C4-2B (cell line): ENCODE measurements around the gene DDX20.
"Not testable (repeated sequence)": the region's sequence is repeated elsewhere in the genome, so short reads cannot be mapped to it uniquely, and the experiment has no call there.

Experiments
- H3K27ac ChIP-seq: fragments of 450-650 bp; 2 replicates; pipeline ENCODE4 v1.5.1; 2017
- ZFX ChIP-seq: fragments of 450-650 bp; IDR thresholded peaks from 2 replicates; pipeline ENCODE4 v1.6.1; 2017
- TF ChIP-seq, protein P1 (sequence below): fragments of 450-650 bp; conservative IDR thresholded peaks from 2 replicates; pipeline ENCODE4 v1.5.1; 2017; ENCODE audit warnings: mild to moderate bottlenecking

DDX20 gene

DNA sequence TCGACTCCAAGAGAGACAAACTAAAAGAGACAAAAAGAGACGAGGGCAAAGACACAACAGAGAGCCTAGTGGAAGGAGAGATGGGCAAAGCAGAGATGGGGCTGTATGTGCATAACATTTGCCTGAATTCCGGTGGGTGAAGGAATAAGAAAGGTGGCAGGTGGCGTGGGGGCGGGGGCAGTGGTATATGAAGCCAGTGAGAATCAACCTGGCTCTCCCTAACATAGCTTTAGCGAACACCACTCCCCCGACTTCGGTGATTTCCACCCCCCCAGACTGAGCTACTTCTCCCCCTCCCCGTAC lies 17.6 kb upstream of the DDX20 start:
- H3K27ac ChIP-seq = peak overlapping the region; percentile 87
- no peak for TF ChIP-seq ZFX
- TF ChIP-seq, protein P1, sequence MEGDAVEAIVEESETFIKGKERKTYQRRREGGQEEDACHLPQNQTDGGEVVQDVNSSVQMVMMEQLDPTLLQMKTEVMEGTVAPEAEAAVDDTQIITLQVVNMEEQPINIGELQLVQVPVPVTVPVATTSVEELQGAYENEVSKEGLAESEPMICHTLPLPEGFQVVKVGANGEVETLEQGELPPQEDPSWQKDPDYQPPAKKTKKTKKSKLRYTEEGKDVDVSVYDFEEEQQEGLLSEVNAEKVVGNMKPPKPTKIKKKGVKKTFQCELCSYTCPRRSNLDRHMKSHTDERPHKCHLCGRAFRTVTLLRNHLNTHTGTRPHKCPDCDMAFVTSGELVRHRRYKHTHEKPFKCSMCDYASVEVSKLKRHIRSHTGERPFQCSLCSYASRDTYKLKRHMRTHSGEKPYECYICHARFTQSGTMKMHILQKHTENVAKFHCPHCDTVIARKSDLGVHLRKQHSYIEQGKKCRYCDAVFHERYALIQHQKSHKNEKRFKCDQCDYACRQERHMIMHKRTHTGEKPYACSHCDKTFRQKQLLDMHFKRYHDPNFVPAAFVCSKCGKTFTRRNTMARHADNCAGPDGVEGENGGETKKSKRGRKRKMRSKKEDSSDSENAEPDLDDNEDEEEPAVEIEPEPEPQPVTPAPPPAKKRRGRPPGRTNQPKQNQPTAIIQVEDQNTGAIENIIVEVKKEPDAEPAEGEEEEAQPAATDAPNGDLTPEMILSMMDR = no peak

DNA sequence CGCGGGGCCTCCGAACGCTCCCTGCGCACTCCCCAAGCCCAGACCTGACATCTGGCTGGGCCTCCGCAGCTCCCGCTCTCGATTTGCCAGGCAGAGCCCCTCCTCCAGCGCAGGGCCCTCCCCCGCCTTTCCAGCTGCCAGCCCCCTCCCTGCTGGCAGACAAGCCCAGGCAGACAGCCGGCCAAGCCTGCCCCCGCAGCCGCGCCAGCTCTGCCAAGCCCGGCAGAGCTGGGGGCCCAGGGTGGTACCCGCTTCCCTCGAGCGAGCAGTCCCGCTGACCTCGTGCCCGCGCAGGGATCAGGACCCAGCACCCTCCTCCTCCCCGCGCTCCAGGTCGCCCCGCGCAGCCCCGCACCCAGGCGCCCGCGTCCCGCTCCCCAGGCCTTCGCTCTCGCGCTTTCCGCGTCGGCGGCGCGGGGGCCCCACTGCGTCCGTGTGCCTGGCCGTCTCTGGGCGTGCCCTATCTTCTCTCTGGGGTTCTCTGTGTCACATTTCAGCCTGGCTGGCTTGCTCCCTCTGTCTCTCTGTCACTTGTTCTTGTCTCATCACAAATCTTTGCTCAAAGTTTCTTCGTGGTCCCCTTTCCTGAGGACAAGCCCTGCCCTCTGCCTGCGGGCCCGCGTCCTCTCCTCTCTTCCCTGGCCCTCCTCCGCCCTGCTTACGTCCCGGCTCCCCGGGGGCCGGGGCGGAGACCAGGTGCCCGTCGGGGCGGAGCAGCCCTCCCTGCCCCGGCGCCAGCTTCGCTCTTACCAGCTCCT lies 17.1 kb upstream of the DDX20 start:
- peak overlapping the region; percentile 87 for H3K27ac ChIP-seq
- TF ChIP-seq, protein P1 = no peak
- TF ChIP-seq ZFX = peak; percentile 38; the same call in 1 of the 2 replicates

DNA sequence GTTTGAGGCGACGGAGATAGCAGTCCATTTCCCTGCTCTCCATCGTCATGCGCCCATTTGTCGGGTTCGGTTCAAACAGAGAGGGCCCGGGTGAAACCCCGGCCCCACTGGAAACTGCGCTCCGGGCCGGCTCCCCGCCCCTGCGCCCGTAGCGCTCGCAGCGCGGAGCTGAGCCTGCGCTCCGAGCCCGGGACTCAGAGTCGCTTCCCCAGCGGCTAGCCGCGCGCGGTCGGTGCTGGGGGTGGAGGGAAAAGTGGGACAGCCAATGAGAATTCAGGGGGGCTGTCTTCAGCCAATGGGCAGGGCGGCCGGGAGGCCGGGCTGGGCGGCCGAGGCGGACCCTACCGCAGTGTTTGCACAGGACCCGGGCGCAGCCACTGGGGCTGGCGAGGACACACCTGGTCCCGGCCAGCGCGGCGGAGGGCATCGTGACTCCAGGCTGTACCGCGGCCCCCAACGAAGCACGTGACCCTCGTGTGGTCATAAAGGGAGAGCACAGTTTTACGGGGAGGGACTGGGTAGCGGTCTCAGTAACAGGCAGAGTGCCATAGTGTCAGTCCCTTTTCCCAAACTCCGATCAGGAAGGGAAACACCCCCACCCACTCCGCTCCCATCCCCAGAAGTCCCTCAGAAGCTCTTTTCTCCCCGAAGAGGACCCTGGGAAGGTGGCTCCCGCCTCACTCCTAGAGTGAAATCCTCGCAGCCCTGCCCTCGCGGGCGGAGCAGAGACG lies 16.3 kb upstream of the DDX20 start, which contains the start of gene INKA2:
Gene INKA2, minus strand, starts transcription at position 202 of the 731 bp plus-strand sequence. Its CDS starts 153 bp downstream, at position 49.
- no peak for TF ChIP-seq ZFX
- TF ChIP-seq, protein P1 = no peak; the same call in 1 of the 2 replicates
- H3K27ac ChIP-seq = peak within 1 kb of the TSS; percentile 87

DNA sequence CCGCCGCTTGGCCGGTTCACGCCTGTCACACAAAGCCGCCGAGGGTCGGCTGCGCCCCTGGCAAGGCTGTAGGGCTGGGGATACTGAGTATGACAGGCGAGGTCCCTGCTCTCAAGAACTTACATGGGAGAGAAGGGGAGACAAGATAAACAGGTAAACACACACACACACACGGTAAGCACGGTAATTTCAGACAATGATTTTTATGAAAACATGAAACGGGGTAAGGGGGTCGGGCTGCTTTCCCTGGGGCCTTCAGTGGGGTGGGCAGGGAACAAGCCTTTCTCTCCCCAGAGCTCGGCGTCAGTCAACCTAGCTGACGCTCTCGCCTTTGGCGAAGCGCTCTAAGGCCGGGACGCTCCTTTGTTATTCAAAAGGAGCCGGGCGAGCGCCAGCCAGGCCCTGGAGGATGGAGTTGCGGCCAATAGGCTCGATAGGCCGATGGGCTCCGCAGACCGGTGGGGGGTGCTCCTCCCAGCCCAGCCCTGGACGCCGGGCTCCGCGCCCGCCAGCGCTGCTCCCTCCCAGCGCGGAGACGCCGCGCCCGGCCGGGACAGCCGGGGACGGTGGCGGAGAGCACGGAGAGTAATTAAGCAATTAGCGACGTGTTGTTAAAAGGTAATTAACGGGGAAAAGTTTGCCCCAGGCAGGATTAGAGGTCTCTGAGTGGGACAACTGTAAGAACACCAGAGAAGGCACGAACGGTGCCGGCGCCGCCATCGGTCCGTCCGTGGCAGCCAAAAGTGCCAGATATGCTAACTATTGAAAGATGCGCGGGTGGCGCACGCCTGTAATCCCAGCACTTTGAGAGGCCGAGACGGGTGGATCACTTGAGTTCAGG lies 15.6 kb upstream of the DDX20 start:
- peak overlapping the region; percentile 87 for H3K27ac ChIP-seq
- TF ChIP-seq, protein P1 = no peak
- no peak for TF ChIP-seq ZFX

DNA sequence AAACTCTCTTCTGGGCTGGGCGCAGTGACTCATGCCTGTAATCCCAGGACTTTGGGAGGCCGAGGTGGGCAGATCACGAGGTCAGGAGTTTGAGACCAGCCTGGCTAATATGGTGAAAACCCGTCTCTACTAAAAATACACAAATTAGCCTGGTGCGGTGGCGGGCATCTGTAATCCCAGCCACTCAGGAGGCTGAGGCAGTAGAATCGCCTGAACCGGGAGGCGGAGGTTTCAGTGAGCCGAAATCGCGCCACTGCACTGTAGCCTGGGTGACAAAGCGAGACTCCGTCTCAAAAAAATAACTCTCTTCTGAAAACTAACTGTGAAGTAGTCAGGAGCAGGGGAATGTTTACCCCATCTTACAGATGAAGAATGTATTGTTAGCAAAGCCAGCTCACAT lies 13.4 kb upstream of the DDX20 start:
- not testable (repeated sequence) for H3K27ac ChIP-seq

DNA sequence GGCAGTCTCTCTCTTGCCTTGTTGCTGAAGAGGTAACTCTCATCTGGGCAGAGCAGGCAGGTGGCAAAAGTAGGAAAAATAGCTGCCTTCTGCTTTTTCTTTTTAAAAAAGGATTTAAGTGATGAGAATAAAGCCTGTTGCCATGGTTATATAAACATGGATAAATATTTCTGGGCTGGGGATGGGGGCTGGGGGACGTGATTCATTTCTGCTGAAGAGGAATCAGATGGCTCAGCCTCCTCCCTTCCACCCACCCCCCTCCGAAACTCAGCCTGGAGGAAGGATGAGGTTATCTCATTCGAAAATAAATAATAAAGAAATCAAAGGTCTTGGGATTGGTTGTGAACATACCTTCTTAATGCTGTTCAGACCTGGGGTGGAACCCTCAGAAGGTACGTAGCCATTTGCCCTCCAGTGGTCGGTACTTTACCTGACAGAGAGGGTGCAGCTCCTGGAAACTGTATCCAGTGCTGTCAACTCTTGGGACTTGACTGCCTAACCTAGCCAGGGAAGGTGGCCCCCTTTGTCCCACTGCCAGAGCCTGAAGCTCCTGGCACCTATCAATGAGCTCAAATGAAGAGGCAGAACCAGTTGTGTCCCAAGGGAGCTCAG lies 12.7 kb upstream of the DDX20 start:
- TF ChIP-seq ZFX = no peak
- TF ChIP-seq, protein P1 = no peak
- no peak overlapping the region for H3K27ac ChIP-seq

DNA sequence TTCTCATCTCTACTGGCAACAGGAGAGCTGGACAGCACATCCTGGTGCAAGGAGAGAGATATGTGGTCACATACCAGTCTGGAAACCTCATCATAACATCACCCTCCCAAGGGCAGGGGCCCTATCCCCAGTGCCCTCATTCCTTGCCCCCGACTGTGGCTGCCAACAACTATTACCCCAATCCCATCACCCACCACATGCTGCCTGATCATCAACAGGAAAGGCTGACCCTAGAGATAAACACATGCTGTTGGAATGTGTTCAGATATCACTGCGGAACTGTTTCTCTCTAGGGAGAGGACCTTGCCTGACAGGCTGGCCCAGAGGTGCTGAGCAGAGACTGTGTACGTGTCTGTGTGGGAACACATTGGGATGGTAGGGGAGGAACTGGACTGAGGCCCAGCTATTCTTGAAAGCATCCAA lies 12.0 kb upstream of the DDX20 start:
- TF ChIP-seq, protein P1 = no peak
- no peak for TF ChIP-seq ZFX
- no peak overlapping the region for H3K27ac ChIP-seq
